Activated gamma-delta T cell treated with anti-CD3 and anti-CD28 coated beads, Interleukin-2, amount 50 U/mL, for 16 hours (primary cell): ENCODE measurements around the gene SLC22A12.

Experiments used
- DNase-seq: peaks from one replicate; pipeline ENCODE4 v3.0.0-alpha.2; 2020; ENCODE audit warnings: low read depth

SLC22A12 gene

DNA sequence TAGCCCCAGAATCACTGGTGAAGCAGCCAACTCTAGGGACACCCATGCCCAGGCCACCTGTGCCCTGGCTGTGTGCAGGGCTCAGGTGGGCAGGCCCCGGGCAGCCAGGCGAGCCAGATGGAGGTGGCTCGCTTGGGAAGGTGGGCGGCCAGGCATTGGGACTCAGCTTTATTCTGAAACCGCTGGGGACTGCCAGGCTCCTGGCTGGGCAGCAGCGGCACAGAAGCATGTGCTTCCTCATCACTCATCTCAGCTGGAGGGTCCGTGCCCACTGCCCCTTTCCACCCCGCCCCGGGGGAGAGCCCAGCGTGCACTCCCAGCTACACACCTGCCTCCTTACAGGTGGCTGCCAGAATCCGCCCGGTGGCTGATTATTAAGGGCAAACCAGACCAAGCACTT lies 27.1 kb upstream of the SLC22A12 start:
- no peak for DNase-seq

DNA sequence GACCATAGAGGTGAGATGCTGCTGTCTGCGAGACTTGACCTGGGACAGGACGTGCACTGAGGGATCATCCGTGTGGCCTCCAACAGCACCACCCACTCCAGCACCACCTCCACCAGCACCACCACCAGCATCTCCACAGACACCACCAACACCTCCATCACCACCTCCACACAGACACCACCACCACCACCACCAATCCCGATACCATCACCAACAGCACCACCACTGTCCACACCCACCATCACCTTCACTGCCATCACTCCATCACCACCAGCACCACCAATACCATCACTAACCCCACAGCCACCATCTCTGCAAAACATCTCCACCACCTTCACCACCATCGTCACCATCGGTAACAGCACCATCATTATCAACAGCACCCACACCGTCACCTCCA lies 26.6 kb upstream of the SLC22A12 start:
- DNase-seq = no peak

DNA sequence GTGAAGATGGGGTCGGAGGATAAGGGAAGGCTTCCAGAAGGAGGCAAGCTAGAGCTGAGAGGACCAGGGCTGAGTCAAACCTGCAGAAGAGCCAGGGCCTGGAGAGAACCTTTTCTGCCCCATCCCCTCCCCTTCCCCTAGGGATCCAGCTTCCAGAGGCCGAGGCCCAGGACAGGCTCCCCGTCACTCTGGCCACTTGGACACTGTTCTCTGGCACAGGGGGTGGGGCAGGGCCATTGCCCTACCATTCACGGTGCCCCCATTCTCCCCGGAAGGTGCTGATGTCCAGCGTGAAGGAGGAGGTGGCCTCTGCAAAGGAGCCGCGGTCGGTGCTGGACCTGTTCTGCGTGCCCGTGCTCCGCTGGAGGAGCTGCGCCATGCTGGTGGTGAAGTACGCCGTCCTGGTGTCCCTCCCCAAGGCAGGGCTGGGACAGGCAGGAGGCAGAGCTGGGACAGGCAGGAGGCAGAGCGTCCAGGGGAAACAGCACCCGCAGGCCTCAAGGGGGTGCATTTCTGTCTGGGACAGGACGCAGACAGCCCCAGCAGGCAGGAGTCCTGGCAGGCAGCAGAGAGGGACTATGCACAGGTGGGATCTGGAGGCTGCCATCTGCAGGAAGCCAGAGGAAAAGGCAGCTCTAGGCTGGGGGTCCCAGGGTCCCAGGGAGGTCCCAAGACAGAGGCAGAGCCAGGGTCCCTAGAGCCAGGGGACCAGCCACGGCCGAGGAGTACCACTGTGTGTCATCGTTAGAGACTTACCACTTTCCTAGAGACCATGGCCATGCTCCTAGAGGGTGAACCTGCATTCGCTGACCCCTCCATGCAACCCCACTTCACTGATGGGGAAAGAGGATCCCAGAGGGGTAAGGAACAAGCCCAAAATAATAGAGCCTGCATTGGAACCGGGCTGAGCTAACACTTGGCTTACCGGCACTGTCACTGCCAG lies 25.8 kb upstream of the SLC22A12 start:
- no peak for DNase-seq

DNA sequence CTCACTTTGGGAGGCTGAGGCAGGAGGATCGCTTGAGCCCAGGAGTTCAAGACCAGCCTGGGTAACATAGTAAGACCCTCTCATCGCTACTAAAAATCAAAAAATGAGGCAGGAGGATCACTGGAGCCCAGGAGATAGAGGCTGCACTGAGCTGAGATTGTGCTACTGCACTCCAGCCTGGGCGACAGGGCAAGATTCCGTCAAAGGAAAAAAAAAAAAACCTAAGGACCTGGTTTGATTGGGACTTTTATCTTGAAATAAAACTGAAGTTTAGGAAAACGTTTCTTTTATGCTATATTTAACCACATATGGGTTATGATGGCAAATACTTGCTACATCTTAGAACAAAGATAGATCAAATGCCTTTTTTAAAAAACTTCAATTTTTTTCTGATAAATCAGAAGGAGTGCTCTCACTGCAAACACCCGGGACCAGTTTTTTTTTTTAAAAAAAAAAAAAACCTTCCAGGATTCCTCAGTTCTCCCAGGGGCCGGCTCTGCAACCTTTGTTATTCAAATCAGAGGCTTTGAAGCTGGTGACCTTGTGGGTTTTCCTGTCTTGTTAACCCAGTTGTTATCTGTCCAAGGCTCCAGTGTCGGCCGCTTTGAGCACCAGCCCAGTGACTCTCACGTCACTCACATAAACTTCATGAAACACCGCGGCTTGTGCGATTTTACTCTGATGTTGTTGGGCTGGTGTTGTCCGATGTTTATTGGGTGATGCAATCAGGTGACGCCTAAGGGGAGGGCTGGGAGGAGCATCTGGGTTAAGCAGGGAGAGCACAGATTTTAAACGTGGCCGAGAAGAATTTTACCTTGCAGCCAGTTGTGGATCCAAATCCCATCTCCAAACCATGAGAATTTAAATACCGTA lies 24.7 kb upstream of the SLC22A12 start:
- no peak for DNase-seq

DNA sequence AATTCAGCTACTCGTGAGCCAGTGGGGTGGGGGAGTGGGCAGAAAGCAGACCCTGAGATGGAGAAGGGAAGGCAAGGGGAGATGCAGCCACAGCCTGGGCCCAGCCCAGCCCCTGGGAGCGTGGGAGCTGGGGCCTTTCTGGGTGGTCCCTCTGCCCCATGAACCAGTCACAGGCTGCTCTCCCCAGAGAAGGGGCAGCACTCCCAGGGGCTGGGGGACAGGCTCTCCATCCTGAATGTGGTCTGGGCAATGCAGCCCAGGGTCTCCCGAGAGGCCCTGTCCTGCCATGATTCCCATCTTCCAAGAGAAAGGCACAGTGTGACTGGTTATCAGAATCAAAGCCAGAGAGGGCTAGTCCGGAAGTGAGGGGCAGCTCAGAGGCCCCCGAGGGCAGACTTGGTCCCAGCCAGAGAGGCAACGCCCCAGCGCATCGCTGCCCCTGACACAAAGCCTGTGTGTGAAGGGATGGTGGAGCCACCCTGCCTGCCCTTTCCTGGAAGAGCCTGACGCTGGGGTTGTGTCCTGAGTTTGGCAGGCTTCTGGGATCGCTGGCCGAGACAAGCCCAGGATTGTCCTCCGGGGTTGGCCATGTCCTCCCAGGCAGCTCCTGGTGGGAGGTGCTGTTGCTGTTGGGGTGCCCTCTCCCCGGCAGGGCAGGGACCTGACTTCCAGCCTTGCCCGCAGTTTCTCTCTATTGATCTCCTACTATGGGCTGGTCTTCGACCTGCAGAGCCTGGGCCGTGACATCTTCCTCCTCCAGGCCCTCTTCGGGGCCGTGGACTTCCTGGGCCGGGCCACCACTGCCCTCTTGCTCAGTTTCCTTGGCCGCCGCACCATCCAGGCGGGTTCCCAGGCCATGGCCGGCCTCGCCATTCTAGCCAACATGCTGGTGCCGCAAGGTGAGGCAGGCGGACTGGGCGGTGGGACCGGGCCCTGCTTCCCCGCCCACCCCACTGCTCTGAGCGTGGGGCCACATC lies 23.8 kb upstream of the SLC22A12 start:
- DNase-seq = no peak

DNA sequence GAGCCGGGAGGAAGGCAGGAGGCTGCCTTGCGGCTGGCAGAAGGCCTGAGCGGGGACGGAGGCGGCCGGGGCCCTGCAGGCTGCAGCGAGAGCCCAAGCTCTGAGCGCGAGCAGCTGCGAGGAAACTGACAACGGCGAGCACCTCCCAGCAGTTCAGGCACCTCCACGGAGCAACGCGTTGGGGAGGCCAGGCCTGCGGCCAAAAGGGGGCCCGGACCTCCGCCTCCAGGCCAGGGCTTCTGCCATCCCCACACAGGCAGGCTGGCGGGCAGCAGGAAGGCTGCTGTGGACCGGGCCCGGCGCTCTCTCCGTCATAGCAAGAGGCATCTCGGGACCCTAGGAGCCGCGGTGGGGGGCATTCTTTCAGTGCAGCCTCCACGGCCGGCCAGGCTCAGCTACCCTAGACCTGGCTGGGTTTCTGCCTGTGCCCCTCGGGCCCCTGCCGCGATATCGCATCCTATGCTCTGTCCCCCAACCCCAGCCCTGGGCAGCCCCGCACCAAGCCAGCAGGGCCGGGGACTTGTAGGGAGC lies 22.9 kb upstream of the SLC22A12 start:
- DNase-seq = no peak

DNA sequence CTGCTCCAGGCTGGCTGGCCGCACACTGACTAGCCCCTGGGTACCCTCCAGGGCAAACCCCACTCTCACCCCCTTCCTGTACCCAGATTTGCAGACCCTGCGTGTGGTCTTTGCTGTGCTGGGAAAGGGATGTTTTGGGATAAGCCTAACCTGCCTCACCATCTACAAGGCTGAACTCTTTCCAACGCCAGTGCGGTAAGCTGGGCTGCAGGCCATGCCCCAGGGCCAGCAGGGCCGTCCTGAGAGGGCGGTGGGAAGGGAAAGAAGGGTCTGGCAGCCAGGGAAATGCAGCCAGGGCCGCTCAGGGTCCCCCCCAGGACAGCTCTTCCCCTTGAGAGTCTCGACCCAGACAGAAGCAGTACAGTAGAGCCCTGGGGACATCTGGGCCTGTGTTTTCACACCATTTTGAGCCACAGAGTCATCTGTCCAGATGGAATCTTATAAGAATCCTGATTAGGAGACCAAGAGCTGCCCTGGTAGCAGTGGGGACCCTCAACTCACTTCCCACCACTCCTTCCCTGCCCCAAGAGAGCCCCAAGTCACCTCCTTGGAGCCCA lies 22.4 kb upstream of the SLC22A12 start:
- DNase-seq = no peak

DNA sequence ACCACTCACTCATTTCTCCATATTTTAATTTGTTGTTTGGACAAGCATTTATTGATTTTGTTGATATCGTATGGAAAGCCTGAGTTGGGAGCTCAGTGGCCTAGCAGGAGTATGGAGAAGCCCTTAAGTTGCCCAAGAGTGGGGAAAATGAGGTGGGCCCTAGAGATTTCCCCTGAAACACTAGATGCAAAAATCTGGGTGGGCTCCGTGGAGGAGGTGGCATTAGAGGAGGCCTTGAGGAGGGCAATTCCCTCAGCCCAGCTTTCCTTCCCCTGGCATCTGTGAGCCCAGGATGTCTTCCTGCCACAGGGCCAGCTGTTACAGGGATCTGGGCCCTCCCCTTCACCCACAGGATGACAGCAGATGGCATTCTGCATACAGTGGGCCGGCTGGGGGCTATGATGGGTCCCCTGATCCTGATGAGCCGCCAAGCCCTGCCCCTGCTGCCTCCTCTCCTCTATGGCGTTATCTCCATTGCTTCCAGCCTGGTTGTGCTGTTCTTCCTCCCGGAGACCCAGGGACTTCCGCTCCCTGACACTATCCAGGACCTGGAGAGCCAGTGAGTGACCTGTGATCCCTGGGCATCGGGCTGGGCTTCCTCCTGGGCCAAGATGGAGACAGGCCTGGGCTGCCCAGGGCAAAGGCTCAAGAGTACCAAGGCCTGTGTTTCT lies 21.6 kb upstream of the SLC22A12 start:
- no peak for DNase-seq

DNA sequence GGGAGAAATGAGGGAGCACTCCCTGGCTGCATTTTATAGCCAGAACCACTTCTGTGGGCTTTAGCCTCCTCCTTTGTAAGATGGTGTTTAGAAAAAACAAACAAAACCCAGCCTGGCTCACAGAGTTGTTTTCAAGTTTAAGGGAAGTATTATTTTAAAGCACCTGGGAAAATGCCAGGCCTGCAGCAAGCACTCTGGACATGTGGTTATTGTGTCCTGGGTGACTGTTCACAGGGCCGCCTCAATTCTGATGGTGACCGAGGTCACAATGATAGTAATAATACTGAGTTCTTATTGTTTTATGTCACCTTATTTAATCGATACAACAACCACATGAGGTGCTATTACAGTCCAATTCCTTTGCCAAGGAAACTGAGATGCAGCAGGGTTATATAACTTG lies 20.7 kb upstream of the SLC22A12 start:
- DNase-seq = no peak

DNA sequence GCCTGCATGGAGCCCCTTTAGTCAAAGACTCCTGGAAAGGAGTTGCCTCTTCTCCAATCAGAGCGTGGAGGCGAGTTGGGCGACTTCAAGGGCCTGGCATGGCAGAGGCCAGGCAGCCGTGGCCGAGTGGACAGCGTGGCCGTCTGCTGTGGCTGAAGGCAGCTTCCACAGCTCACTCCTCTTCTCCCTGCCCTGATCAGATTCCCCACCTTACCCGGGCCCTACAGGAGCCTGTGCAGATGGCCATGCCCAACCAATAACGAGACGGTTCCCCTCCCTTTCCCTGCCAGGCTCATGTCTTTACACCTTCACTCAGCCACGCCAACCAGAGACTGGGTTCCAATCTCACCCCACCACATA lies 20.0 kb upstream of the SLC22A12 start:
- no peak for DNase-seq

DNA sequence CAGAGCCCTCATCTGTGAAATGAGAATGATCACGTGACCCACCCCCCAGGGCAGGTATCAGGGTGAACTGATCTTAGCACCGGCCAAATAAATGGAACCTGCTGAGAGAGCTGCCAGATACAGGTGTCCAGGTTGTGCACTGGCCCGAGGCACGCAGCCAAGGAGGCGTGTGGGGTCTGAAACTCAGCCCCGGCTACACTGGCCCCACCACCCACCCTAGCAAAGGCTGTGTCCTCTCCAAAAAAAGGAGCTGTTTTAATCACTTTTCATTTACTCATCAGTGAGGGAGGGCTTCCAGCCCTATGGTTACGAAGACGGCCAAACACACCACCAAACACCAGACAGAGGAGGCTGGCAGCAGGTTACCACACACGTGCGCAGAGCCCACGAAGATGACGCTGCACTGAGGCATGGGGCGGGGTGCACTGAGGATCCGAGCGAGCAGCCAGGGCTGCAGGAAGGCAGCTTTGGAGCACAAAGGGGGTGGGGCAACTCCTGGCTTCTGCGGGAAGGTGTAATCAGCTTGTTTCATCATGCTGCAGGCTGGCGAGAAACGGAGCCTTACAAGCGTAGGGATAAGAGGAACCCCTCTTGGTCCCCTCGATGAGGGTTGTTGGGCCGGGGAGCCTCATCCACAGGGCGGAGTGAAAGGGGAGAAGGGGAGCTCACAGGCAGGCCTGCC lies 19.5 kb upstream of the SLC22A12 start:
- no peak for DNase-seq

DNA sequence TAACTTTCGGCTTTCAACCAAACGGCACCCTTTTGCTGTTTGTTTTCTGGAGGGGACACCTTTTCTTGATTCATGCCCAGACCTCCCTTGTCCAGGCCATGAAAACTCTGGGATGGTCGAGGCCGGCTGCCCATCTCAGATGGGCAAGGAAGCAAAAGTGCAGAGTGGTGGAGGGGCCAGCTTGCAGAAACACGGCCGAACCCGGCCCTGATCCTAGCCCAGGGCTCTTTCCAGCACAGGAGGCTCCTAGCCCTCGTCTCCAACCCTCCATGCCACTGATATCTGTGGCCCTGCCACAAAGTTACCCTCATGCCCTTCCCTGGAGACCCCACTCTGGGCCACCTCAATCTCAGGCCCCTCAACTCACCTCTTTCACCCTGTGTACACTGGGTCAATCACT lies 18.9 kb upstream of the SLC22A12 start:
- DNase-seq = no peak

DNA sequence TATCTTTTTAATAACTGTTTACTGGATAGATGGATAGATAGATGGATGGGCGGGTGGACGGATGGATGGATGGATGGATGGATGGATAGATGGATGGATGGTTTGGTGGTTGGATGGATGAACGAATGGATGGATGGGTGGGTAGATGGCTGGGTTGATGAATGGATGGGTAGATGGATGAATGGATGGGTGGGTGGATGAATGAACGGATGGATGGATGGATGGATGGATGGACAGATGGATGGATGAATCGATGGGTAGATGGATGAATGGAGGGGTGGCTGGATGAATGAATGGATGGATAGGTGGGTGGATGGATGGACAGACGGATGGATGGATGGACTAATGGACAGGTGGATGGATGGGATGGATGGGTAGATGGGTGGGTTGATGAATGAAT lies 13.8 kb upstream of the SLC22A12 start:
- no peak for DNase-seq

DNA sequence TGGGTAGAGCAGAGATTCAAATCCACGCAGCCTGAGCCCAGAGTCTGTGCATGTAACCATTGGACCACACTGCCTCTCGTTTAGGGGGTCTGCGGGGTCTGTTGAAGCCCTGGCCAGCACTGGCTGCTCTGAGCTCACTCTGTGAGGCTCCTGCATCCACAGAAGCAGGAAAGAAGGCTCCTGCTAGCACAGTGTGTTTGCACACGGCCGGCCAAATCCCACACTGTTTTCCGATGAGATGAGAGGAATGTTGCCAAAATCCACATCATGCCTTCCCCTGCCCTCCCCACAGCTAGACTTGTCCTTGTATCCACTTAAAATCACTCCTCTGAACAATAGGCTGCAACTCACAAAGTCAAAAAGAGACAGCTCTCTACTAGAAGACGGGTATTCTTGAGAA lies 10.6 kb upstream of the SLC22A12 start:
- no peak for DNase-seq

DNA sequence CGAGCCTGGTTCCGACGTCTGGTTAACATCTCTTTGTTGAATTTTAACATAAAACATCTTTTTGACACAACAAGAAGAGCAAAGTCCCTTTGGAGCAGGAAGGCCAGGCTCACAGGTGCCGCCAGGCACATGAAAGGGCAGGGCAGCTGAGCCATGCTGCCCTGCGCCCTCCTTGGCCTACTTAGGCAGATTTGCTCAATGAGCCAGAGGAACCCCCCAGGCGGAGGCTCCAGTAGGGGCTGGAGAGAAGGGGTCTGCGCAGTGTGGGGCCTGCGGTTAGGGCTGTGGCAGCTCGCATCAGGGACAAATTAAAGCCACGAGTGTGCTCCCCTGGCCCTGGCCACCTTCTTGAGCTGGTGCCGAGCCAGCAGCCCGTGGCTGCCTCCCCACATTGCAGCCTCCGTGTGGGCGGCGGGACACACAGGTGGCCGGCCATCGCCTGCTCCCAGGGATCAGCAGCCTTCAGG lies 9.9 kb upstream of the SLC22A12 start:
- DNase-seq = no peak

DNA sequence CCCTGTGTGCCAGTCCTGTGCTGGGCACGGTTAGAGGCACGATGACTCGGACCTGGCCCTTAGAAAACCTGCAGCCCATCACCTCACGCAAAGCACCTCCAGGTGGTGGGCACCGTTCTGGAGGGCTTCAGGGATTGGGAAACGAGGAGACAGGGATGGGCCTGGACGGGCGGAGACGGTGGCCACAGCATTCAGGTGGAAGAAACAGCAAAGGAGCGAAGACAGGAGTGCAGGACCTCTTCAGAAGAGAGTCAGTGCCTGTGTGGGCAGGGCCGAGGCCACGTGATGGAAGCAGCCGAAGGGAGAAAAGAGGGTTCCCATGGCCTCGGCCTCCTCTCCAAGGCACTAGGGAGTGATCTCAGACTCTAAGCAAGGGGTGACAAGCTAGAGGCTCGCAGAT lies 8.1 kb upstream of the SLC22A12 start:
- DNase-seq = no peak

DNA sequence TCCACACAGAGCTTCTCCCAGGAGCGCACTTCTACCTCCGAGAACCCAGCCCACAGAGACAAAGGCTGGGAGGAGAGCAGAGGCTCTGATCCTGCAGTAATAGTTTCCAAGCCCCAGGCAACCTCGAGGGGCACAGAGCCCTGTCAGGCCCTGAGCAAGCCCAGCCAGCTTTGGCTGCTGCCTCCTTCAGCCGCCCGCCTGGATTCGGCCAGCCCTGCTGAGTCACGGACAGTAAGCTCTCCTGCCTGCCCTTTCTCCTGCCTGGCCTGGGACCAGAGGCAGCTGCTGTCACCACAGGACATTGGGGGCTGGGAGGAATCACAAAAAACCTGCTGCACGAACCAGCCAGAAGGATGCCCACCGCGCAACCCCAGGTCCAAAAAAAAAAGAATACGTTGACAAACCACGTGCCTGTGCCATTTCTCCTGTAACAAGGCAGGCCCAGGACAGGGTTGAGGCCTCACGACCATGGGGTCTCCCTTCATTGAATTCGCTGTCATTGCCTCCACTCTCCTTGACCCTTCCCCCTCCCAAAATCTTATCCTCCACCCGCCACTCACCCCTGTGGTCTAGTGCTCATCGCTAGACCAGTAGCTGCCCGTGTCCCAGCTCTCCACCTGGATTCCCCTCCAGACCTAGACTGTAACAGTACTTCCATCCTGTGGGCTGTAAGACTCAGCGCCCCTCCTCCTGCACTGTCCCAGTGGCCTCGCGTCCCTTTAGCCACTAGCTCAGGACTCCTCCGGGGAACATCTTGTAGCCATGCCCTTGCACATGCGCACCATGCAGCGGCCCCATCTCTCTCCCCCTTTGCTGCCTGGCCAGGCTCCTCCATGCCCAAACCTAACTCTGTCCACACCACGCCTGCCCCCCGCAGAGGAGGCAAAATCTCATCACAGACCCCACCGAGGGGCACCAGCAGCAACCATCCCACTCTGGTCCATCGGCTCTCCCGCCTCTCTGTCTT lies 7.4 kb upstream of the SLC22A12 start:
- DNase-seq = no peak

DNA sequence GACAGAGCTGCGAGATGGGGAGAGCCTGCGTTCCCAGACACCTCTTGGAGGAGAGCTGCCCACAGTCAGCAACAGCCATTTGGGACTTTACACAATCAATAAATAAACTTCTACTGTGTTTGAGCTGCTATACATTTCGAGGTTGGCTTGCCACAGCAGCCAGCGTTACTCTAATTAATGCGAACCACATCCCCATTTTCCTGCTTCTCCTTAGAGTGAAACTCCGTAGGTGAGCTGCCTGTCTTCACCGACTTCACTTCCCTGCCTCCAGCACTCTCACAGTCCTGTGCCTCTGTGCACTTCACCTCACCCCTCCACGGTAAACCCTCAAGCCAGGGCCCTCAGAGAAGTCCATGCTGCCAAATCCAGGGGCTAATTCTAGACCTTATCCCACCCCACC lies 5.9 kb upstream of the SLC22A12 start:
- DNase-seq = no peak

DNA sequence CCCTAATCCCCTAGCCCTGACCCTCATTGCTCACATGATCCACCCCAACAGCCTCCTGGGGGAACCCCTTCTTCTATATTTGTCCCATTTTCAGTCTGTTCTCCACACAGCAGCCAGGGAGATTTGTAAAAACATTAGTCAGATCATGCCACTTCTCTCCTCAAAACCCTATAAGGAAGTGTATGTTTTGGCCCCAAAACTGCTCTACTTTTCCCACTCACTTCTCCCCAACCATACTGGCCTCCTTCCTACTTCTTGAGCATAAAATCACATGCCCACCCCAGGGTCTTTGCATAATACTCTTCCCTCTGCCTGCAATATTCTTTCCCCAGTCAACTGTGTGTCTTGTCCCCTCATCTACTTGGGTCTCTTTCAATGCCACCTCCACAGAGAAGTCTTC lies 4.7 kb upstream of the SLC22A12 start:
- no peak for DNase-seq
